K562 (cell line): Measurements from ENCODE around the gene CYP11A1. TPM values are rescaled to one million over a fixed set of nuclear protein-coding genes. Genes with fewer than 3 reads are reported as not detected.

Experiments used
- ATAC-seq: fragments of 200-7000 bp; cut with Tn5 transposase; 3 replicates; pipeline ENCODE4 v1.9.1; 2020; ENCODE audit warnings: moderate library complexity
- BruUV-seq: library from RNA; stranded (reverse); fragments of 400-500 nt; replicated peaks from 2 replicates; lab custom pipeline; 2021; lab: Mats Ljungman, UMichigan
- CTCF ChIA-PET: fragments of 300-600 bp; formaldehyde crosslinking; extraction: SDS; loops from one replicate; lab custom pipeline; 2021; ENCODE audit warnings: low intra/inter-chr PET ratio; lab: Yijun Ruan, JAX
- POLR2A ChIA-PET: fragments of 300-600, 350-650 bp; sonication (Branson Sonifier 250); formaldehyde crosslinking; extraction: SDS; loops from one replicate; lab custom pipeline; 2021; ENCODE audit warnings: antibody characterized with exemption, inconsistent platforms; lab: Yijun Ruan, JAX
- DNase-seq, 4 experiments: peaks; one replicate each; pipeline versions ENCODE4 v3.0.0 to v3.0.0-alpha.2; 2011 to 2018; ENCODE audit warnings: low spot score in 3 of 4, mixed read lengths in 3 of 4; ENCODE audit errors: extremely low read depth in 1 of 4
- FAIRE-seq: peaks from 2 replicates; lab custom pipeline; 2011; peaks lifted over from hg19 to GRCh38; lab: Jason Lieb, UNC
- H2AFZ ChIP-seq: 2 replicates; pipeline ENCODE4 v1.6.0; 2011; ENCODE audit warnings: low read depth, low read length, control low read depth, inconsistent platforms
- H3K27ac ChIP-seq: fragments of 200-600 bp; 3 replicates; pipeline ENCODE4 v1.8.0; 2011; ENCODE audit warnings: low read depth, mild to moderate bottlenecking, control low read depth, inconsistent platforms, low read length, moderate library complexity, mixed read lengths; ENCODE audit errors: extremely low read depth
- H3K27me3 ChIP-seq, 2 experiments: fragments of 300-600 bp in 1 of 2; 2 replicates in 1 of 2; 3 replicates in 1 of 2; pipeline versions ENCODE4 v1.6.0 to v1.8.0; 2011; ENCODE audit warnings: inconsistent platforms in 2 of 2, low read length in 2 of 2, mild to moderate bottlenecking in 1 of 2, mixed read lengths in 1 of 2, moderate library complexity in 1 of 2; ENCODE audit not compliant: control insufficient read depth in 2 of 2, insufficient read depth in 2 of 2
- H3K36me3 ChIP-seq: fragments of 300-600 bp; 3 replicates; pipeline ENCODE4 v1.8.0; 2011; ENCODE audit warnings: mild to moderate bottlenecking, low read length, inconsistent platforms; ENCODE audit not compliant: control insufficient read depth, insufficient read depth
- H3K4me1 ChIP-seq, 2 experiments: fragments of 200-600 bp in 1 of 2; replicated peaks in 1 of 2; 2 replicates in 1 of 2; 3 replicates in 1 of 2; pipeline versions ENCODE4 v1.5.1 to v1.8.0; 2011; ENCODE audit warnings: inconsistent platforms in 2 of 2, low read length in 2 of 2, mild to moderate bottlenecking in 1 of 2, mixed read lengths in 1 of 2, moderate library complexity in 1 of 2; ENCODE audit not compliant: control insufficient read depth in 2 of 2, insufficient read depth in 2 of 2
- H3K4me2 ChIP-seq: 2 replicates; pipeline ENCODE4 v1.6.1; 2011; ENCODE audit warnings: low read length, control low read depth, inconsistent platforms, mixed read lengths; ENCODE audit not compliant: insufficient read depth
- H3K4me3 ChIP-seq: fragments of 200-600 bp; sonication (generic), shearing (Covaris generic); 2 replicates; pipeline ENCODE4 v1.5.1; 2016; ENCODE audit warnings: control low read depth, inconsistent platforms
- H3K79me2 ChIP-seq: fragments of 200-600 bp; 3 replicates; pipeline ENCODE4 v1.8.0; 2011; ENCODE audit warnings: low read length, inconsistent platforms; ENCODE audit not compliant: control insufficient read depth, insufficient read depth
- H3K9ac ChIP-seq, 2 experiments: 2 replicates each; pipeline versions ENCODE4 v1.6.0 to v1.6.1; 2011; ENCODE audit warnings: low read depth in 2 of 2, low read length in 2 of 2, control low read depth in 1 of 2, inconsistent platforms in 1 of 2, mild to moderate bottlenecking in 1 of 2, mixed read lengths in 1 of 2; ENCODE audit not compliant: insufficient read depth in 1 of 2
- H3K9me1 ChIP-seq: one replicate; pipeline ENCODE4 v1.6.0; 2011; ENCODE audit warnings: inconsistent platforms, mild to moderate bottlenecking, low read length, moderate library complexity; ENCODE audit not compliant: control insufficient read depth, insufficient read depth
- H3K9me3 ChIP-seq: replicated peaks from 2 replicates; pipeline ENCODE4 v1.5.1; 2011; ENCODE audit warnings: low read depth, low read length, inconsistent platforms; ENCODE audit not compliant: control insufficient read depth, insufficient read depth
- H4K20me1 ChIP-seq: replicated peaks from 2 replicates; pipeline ENCODE4 v1.6.1; 2011; ENCODE audit warnings: low read length, inconsistent platforms, mixed read lengths; ENCODE audit not compliant: control insufficient read depth, insufficient read depth
- GATAD2A ChIP-seq: fragments of 450-650 bp; IDR thresholded peaks from 2 replicates; pipeline ENCODE4 v1.6.1; 2017
- HDAC2 ChIP-seq: fragments of 450-650 bp; IDR thresholded peaks from 2 replicates; pipeline ENCODE4 v1.6.1; 2016; ENCODE audit warnings: mild to moderate bottlenecking
- NCOA6 ChIP-seq: fragments of 450-650 bp; IDR thresholded peaks from 2 replicates; pipeline ENCODE4 v1.6.1; 2017; ENCODE audit warnings: mild to moderate bottlenecking
- PREB ChIP-seq: sonication (generic); formaldehyde crosslinking; IDR thresholded peaks from 2 replicates; pipeline ENCODE4 v1.8.1; 2023; ENCODE audit warnings: mild to moderate bottlenecking, missing genetic modification reagents
- RBM17 ChIP-seq: fragments of 200-400 bp; formaldehyde crosslinking; IDR thresholded peaks from 2 replicates; pipeline ENCODE4 v1.6.1; 2017; ENCODE audit warnings: low read depth, mild to moderate bottlenecking, low read length, borderline replicate concordance
- RNF219 ChIP-seq: fragments of 250-450 bp; sonication (Bioruptor Pico); IDR thresholded peaks from 2 replicates; pipeline ENCODE4 v1.5.0; 2022; ENCODE audit warnings: mild to moderate bottlenecking
- YBX1 ChIP-seq: fragments of 450-650 bp; IDR thresholded peaks from 2 replicates; pipeline ENCODE4 v1.7.1; 2016; ENCODE audit warnings: mild to moderate bottlenecking
- YY1 ChIP-seq, 3 experiments: IDR thresholded peaks; 2 replicates each; pipeline ENCODE4 v1.6.1; 2011; ENCODE audit warnings: low read length in 2 of 3, mild to moderate bottlenecking in 2 of 3, moderate library complexity in 2 of 3, borderline replicate concordance in 1 of 3, control low read depth in 1 of 3, low read depth in 1 of 3; ENCODE audit not compliant: insufficient read depth in 3 of 3, insufficient replicate concordance in 2 of 3, control insufficient read depth in 1 of 3, insufficient read length in 1 of 3; ENCODE audit errors: extremely low read depth in 1 of 3
- ZKSCAN8 ChIP-seq: fragments of 200-800 bp; sonication (Bioruptor generic); IDR thresholded peaks from 2 replicates; pipeline ENCODE4 v1.6.1; 2016; ENCODE audit warnings: missing genetic modification characterization, missing compliant biosample characterization
- ZNF121 ChIP-seq: sonication (generic); formaldehyde crosslinking; conservative IDR thresholded peaks from 2 replicates; pipeline ENCODE4 v1.8.0; 2022; ENCODE audit warnings: missing genetic modification reagents
- WGBS: fragments of 100-300 bp; shearing (Covaris generic); methylation state at CpG from one replicate; pipeline ENCODE4 v1.1.6; 2016; ENCODE audit warnings: low coverage, mixed read lengths; ENCODE audit not compliant: insufficient coverage; ENCODE audit errors: missing lambda C conversion rate; 5-methylcytosine and 5-hydroxymethylcytosine counted together
- in situ Hi-C: fragments of 300-500 bp; cut with MboI; formaldehyde crosslinking; loops from 4 replicates; pipeline ENCODE4 v1.15.0; 2018; ENCODE audit warnings: inconsistent platforms, mixed read lengths
- intact Hi-C: fragments of 100-400 bp; cut with micrococcal nuclease; formaldehyde crosslinking; loops from 2 replicates; pipeline ENCODE4 v1.14.2; 2022
- polyA plus RNA-seq, 8 experiments: library from polyadenylated mRNA; depleted of rRNA in 4 of 8; stranded (reverse) in 5 of 8; unstranded in 3 of 8; fragments of >200 nt; fragmentation: Nextera tagmentation in 2 of 8; fragmentation: Illumina TruSeq in 1 of 8; extraction: Ambion mirVana in 2 of 8; extraction: Trizol in 1 of 8; gene quantifications; 2 replicates each; pipeline versions ENCODE4 v1.2.1 to v1.2.3, GENCODE V29; 2011 to 2014; ENCODE audit warnings: inconsistent platforms in 1 of 8, missing spikeins in 1 of 8
- total RNA-seq, 7 experiments: library from RNA; depleted of rRNA in 6 of 7; stranded (reverse); fragments of >200 nt in 6 of 7; fragmentation: Illumina TruSeq in 2 of 7; extraction: Trizol in 2 of 7; gene quantifications; 2 replicates each; pipeline versions ENCODE4 v1.2.1 to v1.2.3, GENCODE V29; 2011 to 2021; ENCODE audit warnings: low replicate concordance in 1 of 7

Gene CYP11A1
- total and polyA plus RNA-seq, 9 of the 15 experiments (the other 6 are each of a cell fraction or from before 2014, with no cell fraction given) = 0.06 to 0.24 (median 0.10) TPM; not detected in 4

- Histone ChIP-seq H3K4me3 (no peak overlapping the region), H4K20me1 (no peaks in the 10 kb centered on the region), H3K27ac (no peak overlapping the region), H3K79me2 (no peaks in the 10 kb centered on the region), H3K9me3 (no peaks in the 10 kb centered on the region), H3K27me3 (no peaks in the 10 kb centered on the region), H3K4me1 (peaks cover 54 to 60% of the 10 kb centered on the region in 2 experiments), H2AFZ (no peak overlapping the region), H3K4me2 (no peak overlapping the region), H3K36me3 (no peaks in the 10 kb centered on the region), H3K9me1 (no peaks in the 10 kb centered on the region), H3K9ac (peak overlapping the region in 1 of 2 experiments; percentile 78; a peak in 1 of 4 replicates)
- FAIRE-seq (no peak), ATAC-seq (no peak), DNase-seq (no peak)
- in situ Hi-C loops = no loop called here
- TF ChIP-seq YBX1 (no peak), HDAC2 (no peak), ZNF121 (CRISPR knock-in tag) (no peak)
- CTCF ChIA-PET = no interaction called here
- POLR2A ChIA-PET = interaction anchor here (1.4 to 3.9 kb wide), 2 partner anchors 9 to 13 kb away, joined by 4 to 24 read pairs; no protein-coding TSS in a partner anchor
- no TSS peak for BruUV-seq
- WGBS = 60% methylated on average over 5 of the region's 5 CpGs
- intact Hi-C loops = no loop called here
Observed at GRCh38 chr15:74402337-74402841, 34.9 kb upstream of the CYP11A1 start.

- Histone ChIP-seq H3K9me3 (no peaks in the 10 kb centered on the region), H3K79me2 (no peaks in the 10 kb centered on the region), H3K27me3 (no peaks in the 10 kb centered on the region), H3K4me1 (peaks cover 58 to 60% of the 10 kb centered on the region in 2 experiments), H3K9ac (peak overlapping the region in 1 of 2 experiments; percentile 74; a peak in 1 of 4 replicates), H3K4me3 (no peak overlapping the region), H3K4me2 (peak overlapping the region; percentile 63), H2AFZ (peak overlapping the region; percentile 69), H4K20me1 (no peaks in the 10 kb centered on the region), H3K36me3 (no peaks in the 10 kb centered on the region), H3K27ac (no peak overlapping the region), H3K9me1 (no peaks in the 10 kb centered on the region)
- intact Hi-C loops (no loop called here), in situ Hi-C loops (no loop called here)
- no TSS peak for BruUV-seq
- POLR2A ChIA-PET = interaction anchor here (0.5 to 3.9 kb wide), 7 partner anchors 8 to 33 kb away, joined by 3 to 24 read pairs (median 4); no protein-coding TSS in a partner anchor
- no peak for DNase-seq
- 40% methylated on average over 11 of the region's 11 CpGs for WGBS
- no peak for FAIRE-seq
- CTCF ChIA-PET = interaction anchor here (0.7 kb wide), 1 partner anchor 32 kb away, joined by 3 read pairs; no protein-coding TSS in a partner anchor
- ATAC-seq = peak; percentile 80
- TF ChIP-seq GATAD2A (no peak), ZKSCAN8 (no peak), PREB (CRISPR knock-in tag) (no peak), NCOA6 (no peak), RBM17 (no peak), YY1 (IDR thresholded peaks at IDR 0.05; ENCODE audit: borderline replicate concordance in 1 of 3, control insufficient read depth in 1 of 3, extremely low read depth in 1 of 3, insufficient read depth in 3 of 3, insufficient read length in 1 of 3, insufficient replicate concordance in 2 of 3, low read depth in 1 of 3, low read length in 2 of 3) (no peak), RNF219 (CRISPR knock-in tag) (no peak)
Observed at GRCh38 chr15:74400915-74401757, 33.7 kb upstream of the CYP11A1 start.
